ENCODE results near the gene TCP1. TPM values are rescaled to one million over a fixed set of nuclear protein-coding genes. Genes with fewer than 3 reads are reported as not detected.

Gene TCP1
- total RNA-seq, 2 donors from 2014 or later = 55.7 to 81.5 TPM

DNA sequence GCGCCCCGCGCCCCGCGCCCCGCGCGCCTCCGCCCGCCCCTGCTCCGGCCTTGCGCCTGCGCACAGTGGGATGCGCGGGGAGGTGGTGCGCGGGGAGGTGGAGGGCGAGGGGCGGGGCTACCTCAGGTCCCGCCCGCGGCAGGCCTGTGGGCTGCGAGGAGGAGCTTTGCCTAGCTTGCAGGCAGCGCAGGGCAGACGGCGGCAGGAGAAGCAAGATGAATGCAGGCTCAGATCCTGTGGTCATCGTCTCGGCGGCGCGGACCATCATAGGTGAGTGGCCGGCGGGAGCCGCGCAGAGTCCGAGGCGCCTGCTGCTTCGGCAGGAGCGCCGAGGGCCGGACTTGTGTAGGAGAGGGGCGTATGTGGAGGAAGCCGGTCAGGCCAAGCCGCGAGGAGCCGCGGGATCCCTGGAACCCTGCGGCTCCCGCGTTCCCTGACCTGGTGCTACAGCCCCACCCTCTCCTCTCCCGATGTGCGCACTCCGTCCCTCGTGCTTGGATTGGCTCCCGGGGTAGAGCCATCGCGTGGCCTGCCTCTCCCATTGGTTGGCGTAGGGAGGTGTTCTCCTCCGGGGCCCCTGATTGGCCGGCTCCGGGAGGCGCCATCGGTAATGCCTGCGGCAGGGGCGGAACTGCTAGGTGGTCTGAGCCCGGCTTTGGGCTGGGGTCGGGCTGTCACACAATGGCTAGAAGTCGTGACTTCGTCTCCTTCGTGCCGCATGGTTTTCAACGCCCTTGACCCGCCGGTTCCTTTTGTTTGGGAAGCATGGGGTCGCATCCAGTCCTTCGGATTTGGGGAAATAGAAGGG, 27.3 kb downstream of the TCP1 start, which contains the start of gene ACAT2:
ACAT2 (plus strand) TSS at position 173 of the 808 bp plus-strand sequence; CDS start at position 216, 43 bp downstream.
- DNase-seq (peak; percentile 95 to 97 (median 96)), ATAC-seq (peak; percentile 98)
- Histone ChIP-seq H3K9me3 (no peaks in the 10 kb centered on the region), H3K36me3 (replicated peaks in 1 of 2; ENCODE audit: insufficient read depth in 1 of 2, low read depth in 2 of 2) (peaks cover 0 to 3% of the 10 kb centered on the region in 2 donors), H3K4me3 (peak within 1 kb of the TSS; percentile 53 to 82), H3K27me3 (no peaks in the 10 kb centered on the region), H3K4me1 (peaks cover 21% of the 10 kb centered on the region), H3K27ac (peak within 1 kb of the TSS; percentile 97 to 99 (median 99))
- WGBS, 2 donors = 0% methylated on average over 21 to 60 of the region's 76 CpGs
- intact Hi-C loops (cut with DNase I) = no loop called here
- peak; percentile 57 to 74 (median 70) for TF ChIP-seq POLR2A (IDR thresholded peaks at IDR 0.05)
- TF ChIP-seq, protein P1, sequence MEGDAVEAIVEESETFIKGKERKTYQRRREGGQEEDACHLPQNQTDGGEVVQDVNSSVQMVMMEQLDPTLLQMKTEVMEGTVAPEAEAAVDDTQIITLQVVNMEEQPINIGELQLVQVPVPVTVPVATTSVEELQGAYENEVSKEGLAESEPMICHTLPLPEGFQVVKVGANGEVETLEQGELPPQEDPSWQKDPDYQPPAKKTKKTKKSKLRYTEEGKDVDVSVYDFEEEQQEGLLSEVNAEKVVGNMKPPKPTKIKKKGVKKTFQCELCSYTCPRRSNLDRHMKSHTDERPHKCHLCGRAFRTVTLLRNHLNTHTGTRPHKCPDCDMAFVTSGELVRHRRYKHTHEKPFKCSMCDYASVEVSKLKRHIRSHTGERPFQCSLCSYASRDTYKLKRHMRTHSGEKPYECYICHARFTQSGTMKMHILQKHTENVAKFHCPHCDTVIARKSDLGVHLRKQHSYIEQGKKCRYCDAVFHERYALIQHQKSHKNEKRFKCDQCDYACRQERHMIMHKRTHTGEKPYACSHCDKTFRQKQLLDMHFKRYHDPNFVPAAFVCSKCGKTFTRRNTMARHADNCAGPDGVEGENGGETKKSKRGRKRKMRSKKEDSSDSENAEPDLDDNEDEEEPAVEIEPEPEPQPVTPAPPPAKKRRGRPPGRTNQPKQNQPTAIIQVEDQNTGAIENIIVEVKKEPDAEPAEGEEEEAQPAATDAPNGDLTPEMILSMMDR (IDR thresholded peaks at IDR 0.05) = peak in 4 of 7 experiments; percentile 20 to 47 (median 28)

DNA sequence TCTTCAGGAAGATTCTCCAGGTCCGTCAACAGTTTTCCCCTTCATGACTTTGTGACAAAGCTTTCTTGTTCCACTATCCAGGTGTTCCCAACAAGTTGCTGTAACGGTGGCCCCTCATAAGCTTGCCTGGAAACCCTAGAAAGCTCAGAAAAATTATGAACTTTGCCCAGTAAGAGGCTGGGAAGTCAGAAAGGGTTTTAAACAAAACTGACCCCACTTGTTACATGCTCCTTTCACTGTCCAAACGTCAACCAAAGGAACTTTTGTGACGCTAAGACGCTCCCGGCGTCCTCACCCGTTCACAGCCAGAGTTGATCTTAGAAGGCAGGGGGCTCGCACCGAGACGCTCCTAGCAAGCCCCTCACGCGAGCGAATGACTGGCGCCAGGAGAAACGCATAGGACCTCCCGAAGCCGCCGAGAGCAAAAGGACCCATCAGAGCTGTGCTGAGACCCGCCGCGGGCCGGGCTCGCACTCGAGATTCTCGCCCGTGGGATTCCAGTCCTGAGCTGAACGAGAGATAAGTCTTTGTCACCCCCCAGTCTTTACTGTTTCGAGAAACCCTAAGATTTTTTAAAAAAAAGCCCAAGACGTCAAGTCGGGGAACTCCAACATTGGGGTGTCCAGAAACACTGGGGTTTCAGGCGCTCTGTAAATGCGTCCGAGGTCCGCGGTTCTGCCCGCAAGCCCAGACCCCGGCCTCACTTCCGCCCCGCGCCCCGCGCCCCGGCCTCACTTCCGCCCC, 28.1 kb downstream of the TCP1 start:
- intact Hi-C loops (cut with DNase I) = no loop called here
- WGBS, 2 donors = 2 to 5% methylated on average over 25 to 40 of the region's 45 CpGs
- peaks cover 0 to 5% of the 10 kb centered on the region in 2 donors for H3K36me3 ChIP-seq (replicated peaks in 1 of 2; ENCODE audit: insufficient read depth in 1 of 2, low read depth in 2 of 2)
- H3K27ac ChIP-seq = peak overlapping the region; percentile 97 to 99 (median 99)
- no peaks in the 10 kb centered on the region for H3K9me3 ChIP-seq
- TF ChIP-seq POLR2A (IDR thresholded peaks at IDR 0.05) = peak in 1 of 3 donors; percentile 40
- TF ChIP-seq, protein P1 (IDR thresholded peaks at IDR 0.05) = no peak
- ATAC-seq = no peak
- H3K4me1 ChIP-seq = peaks cover 21% of the 10 kb centered on the region
- peak; percentile 14 to 35 (median 30) for DNase-seq
- peak overlapping the region; percentile 53 to 82 for H3K4me3 ChIP-seq
- H3K27me3 ChIP-seq = no peaks in the 10 kb centered on the region

- peak overlapping the region in 3 of 4 donors; percentile 97 to 99 (median 99) for H3K27ac ChIP-seq
- H3K36me3 ChIP-seq (replicated peaks in 1 of 2; ENCODE audit: insufficient read depth in 1 of 2, low read depth in 2 of 2) = peaks cover 0 to 8% of the 10 kb centered on the region in 2 donors
- peaks cover 21% of the 10 kb centered on the region for H3K4me1 ChIP-seq
- whole genome bisulfite sequencing, 2 donors = 49 to 56% methylated on average over 3 of the region's 3 CpGs
- peak in 1 of 3 donors; percentile 17 for TF ChIP-seq POLR2A (IDR thresholded peaks at IDR 0.05)
- TF ChIP-seq, protein P1 (IDR thresholded peaks at IDR 0.05) = no peak
- no peak for DNase-seq
- no peak for ATAC-seq
- intact Hi-C loops (cut with DNase I) = no loop called here
- no peaks in the 10 kb centered on the region for H3K27me3 ChIP-seq
- H3K9me3 ChIP-seq = no peaks in the 10 kb centered on the region
- H3K4me3 ChIP-seq = no peak overlapping the region
Observed at GRCh38 chr6:159760602-159761057, 28.8 kb downstream of the TCP1 start.

DNA sequence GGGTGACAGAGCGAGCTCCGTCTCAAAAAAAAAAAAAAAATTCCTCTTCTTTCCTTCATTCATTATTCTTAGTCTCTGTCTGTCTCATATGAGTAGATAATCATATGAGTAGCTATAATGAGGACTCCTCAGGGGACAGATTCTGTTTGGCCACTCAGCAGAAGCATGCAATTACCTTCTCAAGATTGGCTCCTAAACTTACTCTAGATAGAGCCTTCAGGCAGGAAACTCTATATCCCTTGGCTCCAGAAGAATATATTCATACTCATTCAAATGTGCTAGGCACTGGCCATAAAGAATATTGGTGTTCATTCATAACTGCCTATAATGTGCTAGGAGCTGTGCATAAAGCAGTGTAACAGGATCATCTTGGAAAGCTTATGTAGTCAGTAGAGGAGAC, 29.8 kb downstream of the TCP1 start:
- DNase-seq (no peak), ATAC-seq (no peak)
- peaks cover 0 to 15% of the 10 kb centered on the region in 2 donors for H3K36me3 ChIP-seq (replicated peaks in 1 of 2; ENCODE audit: insufficient read depth in 1 of 2, low read depth in 2 of 2)
- WGBS, 2 donors = 55 to 63% methylated on average over 2 of the region's 2 CpGs
- H3K4me1 ChIP-seq = peaks cover 21% of the 10 kb centered on the region
- intact Hi-C loops (cut with DNase I) = no loop called here
- no peak overlapping the region for H3K27ac ChIP-seq
- no peak for TF ChIP-seq POLR2A (IDR thresholded peaks at IDR 0.05)
- TF ChIP-seq, protein P1 (IDR thresholded peaks at IDR 0.05) = no peak
- no peaks in the 10 kb centered on the region for H3K9me3 ChIP-seq
- no peaks in the 10 kb centered on the region for H3K27me3 ChIP-seq
- no peak overlapping the region for H3K4me3 ChIP-seq
